H9 (cell line): ENCODE measurements around the gene FBN1. TPM values are rescaled to one million over a fixed set of nuclear protein-coding genes. Genes with fewer than 3 reads are reported as not detected.

Source experiments
- DNase-seq: peaks from one replicate; pipeline ENCODE4 v3.0.0-alpha.2; 2017
- H2AFZ ChIP-seq: one replicate; pipeline ENCODE4 v1.6.1; 2013; ENCODE audit warnings: mild to moderate bottlenecking, low read length, control low read depth, moderate library complexity
- H2AK5ac ChIP-seq: 2 replicates; pipeline ENCODE4 v1.6.1; 2013; ENCODE audit warnings: low read length, control low read depth, mixed read lengths; ENCODE audit not compliant: insufficient read length
- H2BK120ac ChIP-seq: one replicate; pipeline ENCODE4 v1.6.1; 2013; ENCODE audit warnings: low read depth, mild to moderate bottlenecking, low read length, control low read depth, inconsistent platforms; ENCODE audit not compliant: poor library complexity, severe bottlenecking
- H2BK12ac ChIP-seq: 2 replicates; pipeline ENCODE4 v1.6.1; 2013; ENCODE audit warnings: low read length, control low read depth, mixed read lengths, low read depth; ENCODE audit not compliant: insufficient read length
- H2BK15ac ChIP-seq: 2 replicates; pipeline ENCODE4 v1.6.1; 2013; ENCODE audit warnings: low read depth, low read length, control low read depth
- H2BK20ac ChIP-seq: one replicate; pipeline ENCODE4 v1.6.1; 2013; ENCODE audit warnings: low read depth, mild to moderate bottlenecking, low read length, control low read depth, inconsistent platforms; ENCODE audit not compliant: poor library complexity, severe bottlenecking
- H2BK5ac ChIP-seq: 2 replicates; pipeline ENCODE4 v1.6.1; 2013; ENCODE audit warnings: low read length, control low read depth, mixed read lengths; ENCODE audit not compliant: insufficient read length
- H3K14ac ChIP-seq: 2 replicates; pipeline ENCODE4 v1.6.1; 2013; ENCODE audit warnings: low read length, control low read depth; ENCODE audit not compliant: insufficient read depth
- H3K18ac ChIP-seq: 2 replicates; pipeline ENCODE4 v1.6.1; 2013; ENCODE audit warnings: low read depth, mild to moderate bottlenecking, mixed read lengths, low read length, control low read depth; ENCODE audit not compliant: insufficient read length
- H3K23ac ChIP-seq: 2 replicates; pipeline ENCODE4 v1.6.1; 2013; ENCODE audit warnings: low read length, control low read depth, mixed read lengths, low read depth; ENCODE audit not compliant: insufficient read length
- H3K23me2 ChIP-seq: 2 replicates; pipeline ENCODE4 v1.6.1; 2013; ENCODE audit warnings: low read depth, mild to moderate bottlenecking, mixed read lengths, low read length, control low read depth; ENCODE audit not compliant: insufficient read length, poor library complexity, severe bottlenecking
- H3K27ac ChIP-seq: 2 replicates; pipeline ENCODE4 v1.5.1; 2013; ENCODE audit warnings: low read length, control low read depth, mixed read lengths, low read depth; ENCODE audit not compliant: insufficient read length
- H3K27me3 ChIP-seq: 2 replicates; pipeline ENCODE4 v1.6.1; 2013; ENCODE audit warnings: low read length, control low read depth, inconsistent platforms; ENCODE audit not compliant: insufficient read depth
- H3K4ac ChIP-seq: 2 replicates; pipeline ENCODE4 v1.6.1; 2013; ENCODE audit warnings: low read depth, mild to moderate bottlenecking, control low read depth, inconsistent platforms, low read length, moderate library complexity
- H3K4me1 ChIP-seq: 2 replicates; pipeline ENCODE4 v1.6.1; 2013; ENCODE audit warnings: low read length, control low read depth, inconsistent platforms; ENCODE audit not compliant: insufficient read depth
- H3K4me2 ChIP-seq: 2 replicates; pipeline ENCODE4 v1.6.1; 2013; ENCODE audit warnings: low read length, control low read depth, mixed read lengths; ENCODE audit not compliant: insufficient read length, insufficient read depth
- H3K56ac ChIP-seq: 2 replicates; pipeline ENCODE4 v1.6.1; 2013; ENCODE audit warnings: low read depth, mild to moderate bottlenecking, mixed read lengths, low read length, control low read depth; ENCODE audit not compliant: insufficient read length
- H3K79me1 ChIP-seq: 2 replicates; pipeline ENCODE4 v1.6.1; 2013; ENCODE audit warnings: low read depth, mild to moderate bottlenecking, moderate library complexity, low read length, control low read depth, inconsistent platforms; ENCODE audit not compliant: insufficient read depth, poor library complexity, severe bottlenecking
- H3K79me2 ChIP-seq: 2 replicates; pipeline ENCODE4 v1.6.1; 2013; ENCODE audit warnings: low read length, control low read depth, inconsistent platforms; ENCODE audit not compliant: insufficient read depth
- H3K9ac ChIP-seq: 2 replicates; pipeline ENCODE4 v1.6.1; 2013; ENCODE audit warnings: low read length, control low read depth, mixed read lengths; ENCODE audit not compliant: insufficient read length; ENCODE audit errors: extremely low read depth
- H3K9me3 ChIP-seq: one replicate; pipeline ENCODE4 v1.6.1; 2013; ENCODE audit warnings: low read depth, low read length, inconsistent platforms; ENCODE audit not compliant: control insufficient read depth
- H3T11ph ChIP-seq: one replicate; pipeline ENCODE4 v1.6.1; 2013; ENCODE audit warnings: mild to moderate bottlenecking, low read length, control low read depth, inconsistent platforms
- H4K20me1 ChIP-seq: one replicate; pipeline ENCODE4 v1.6.1; 2013; ENCODE audit not compliant: control insufficient read depth, insufficient read length, insufficient read depth
- H4K5ac ChIP-seq: 2 replicates; pipeline ENCODE4 v1.6.1; 2013; ENCODE audit warnings: low read depth, mild to moderate bottlenecking, mixed read lengths, low read length, control low read depth; ENCODE audit not compliant: insufficient read length
- H4K8ac ChIP-seq: replicated peaks from 2 replicates; pipeline ENCODE4 v1.6.1; 2013; ENCODE audit warnings: low read length, control low read depth, mixed read lengths, low read depth; ENCODE audit not compliant: insufficient read length
- H4K91ac ChIP-seq: 2 replicates; pipeline ENCODE4 v1.6.1; 2013; ENCODE audit warnings: low read depth, mild to moderate bottlenecking, moderate library complexity, mixed read lengths, low read length, control low read depth; ENCODE audit not compliant: insufficient read length
- H3K27ac Mint-ChIP-seq, 3 experiments: 2 replicates in 2 of 3; 3 replicates in 1 of 3; pipeline ENCODE4 v1.8.0; 2020 to 2021; ENCODE audit warnings: mixed read lengths in 3 of 3, mild to moderate bottlenecking in 1 of 3, moderate library complexity in 1 of 3
- H3K27me3 Mint-ChIP-seq: 2 replicates; pipeline ENCODE4 v1.8.0; 2021; ENCODE audit warnings: low read depth, mild to moderate bottlenecking, moderate library complexity, mixed read lengths
- H3K36me3 Mint-ChIP-seq, 3 experiments: 2 replicates in 2 of 3; 3 replicates in 1 of 3; pipeline ENCODE4 v1.8.0; 2020 to 2021; ENCODE audit warnings: low read depth in 3 of 3, mixed read lengths in 3 of 3; ENCODE audit not compliant: insufficient read depth in 1 of 3
- H3K4me1 Mint-ChIP-seq, 2 experiments: 2 replicates each; pipeline ENCODE4 v1.8.0; 2020; ENCODE audit warnings: mixed read lengths in 2 of 2
- H3K4me3 Mint-ChIP-seq, 2 experiments: 2 replicates in 1 of 2; 3 replicates in 1 of 2; pipeline ENCODE4 v1.8.0; 2020 to 2021; ENCODE audit warnings: mild to moderate bottlenecking in 2 of 2, mixed read lengths in 2 of 2, moderate library complexity in 1 of 2
- H3K9me3 Mint-ChIP-seq, 2 experiments: 2 replicates in 1 of 2; 3 replicates in 1 of 2; pipeline ENCODE4 v1.8.0; 2020; ENCODE audit warnings: mild to moderate bottlenecking in 2 of 2, mixed read lengths in 2 of 2, moderate library complexity in 1 of 2
- WGBS: extraction: QIAGEN DNeasy Blood & Tissue Kit; methylation state at CpG from one replicate; pipeline ENCODE4 v1.1.7; 2013; ENCODE audit warnings: missing lambda C conversion rate, low lambda C conversion rate, mixed read lengths; ENCODE audit not compliant: insufficient read length; ENCODE audit errors: extremely low coverage; 5-methylcytosine and 5-hydroxymethylcytosine counted together
- total RNA-seq: library from RNA; stranded (reverse); gene quantifications from 2 replicates; pipeline ENCODE4 v1.2.1, GENCODE V29; 2021
- TF ChIP-seq, protein P1 (sequence below): fragments of 200-600 bp; sonication (generic); conservative IDR thresholded peaks from 3 replicates; pipeline ENCODE4 v1.8.0; 2021; ENCODE audit warnings: antibody characterized with exemption, mild to moderate bottlenecking

Gene FBN1
- total RNA-seq, 1 experiment from 2014 or later, result 3.6 TPM

DNA sequence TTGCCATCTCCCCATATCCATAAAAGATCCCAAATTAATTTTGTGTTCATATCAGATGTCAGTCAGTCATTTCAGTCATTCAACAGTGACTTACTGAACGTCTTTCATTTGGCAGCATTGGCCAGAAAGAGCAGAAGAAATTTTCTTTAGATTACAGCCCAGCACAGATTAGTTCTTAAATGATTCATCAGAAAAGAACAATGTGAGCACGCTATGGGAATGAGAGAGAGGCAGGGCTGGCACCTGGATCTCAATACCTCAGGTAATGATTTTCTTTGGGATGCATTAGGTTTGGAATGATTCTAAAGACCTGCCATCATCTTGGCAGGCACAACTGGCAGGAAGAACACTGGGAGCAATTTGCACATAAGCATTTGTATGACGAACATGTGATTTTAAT, 41.6 kb downstream of the FBN1 start:
- Histone ChIP-seq H2AK5ac (no peak overlapping the region), H2BK15ac (no peak overlapping the region), H3K4ac (no peak overlapping the region), H4K91ac (no peak overlapping the region), H3K4me2 (no peak overlapping the region), H3K9ac (no peak overlapping the region), H3K23me2 (no peaks in the 10 kb centered on the region), H4K20me1 (no peaks in the 10 kb centered on the region), H3K9me3 (no peaks in the 10 kb centered on the region), H4K5ac (no peak overlapping the region), H2BK5ac (no peak overlapping the region), H3K79me2 (no peaks in the 10 kb centered on the region), H3K14ac (no peak overlapping the region), H3K27me3 (no peaks in the 10 kb centered on the region), H3T11ph (no peak overlapping the region), H2BK12ac (no peak overlapping the region), H4K8ac (no peak overlapping the region), H3K27ac (no peak overlapping the region), H2BK20ac (no peak overlapping the region), H3K56ac (no peak overlapping the region), H2AFZ (no peak overlapping the region), H3K18ac (no peak overlapping the region), H3K4me1 (peaks cover 3% of the 10 kb centered on the region; the same call in 1 of the 2 replicates), H3K79me1 (no peaks in the 10 kb centered on the region), H2BK120ac (no peak overlapping the region), H3K23ac (no peak overlapping the region)
- DNase-seq, result no peak
- H3K27me3 Mint-ChIP-seq, result no peaks in the 10 kb centered on the region
- no CpG with 5 or more reads among the region's 3 CpGs for WGBS
- no peaks in the 10 kb centered on the region for H3K36me3 Mint-ChIP-seq
- TF ChIP-seq, protein P1, sequence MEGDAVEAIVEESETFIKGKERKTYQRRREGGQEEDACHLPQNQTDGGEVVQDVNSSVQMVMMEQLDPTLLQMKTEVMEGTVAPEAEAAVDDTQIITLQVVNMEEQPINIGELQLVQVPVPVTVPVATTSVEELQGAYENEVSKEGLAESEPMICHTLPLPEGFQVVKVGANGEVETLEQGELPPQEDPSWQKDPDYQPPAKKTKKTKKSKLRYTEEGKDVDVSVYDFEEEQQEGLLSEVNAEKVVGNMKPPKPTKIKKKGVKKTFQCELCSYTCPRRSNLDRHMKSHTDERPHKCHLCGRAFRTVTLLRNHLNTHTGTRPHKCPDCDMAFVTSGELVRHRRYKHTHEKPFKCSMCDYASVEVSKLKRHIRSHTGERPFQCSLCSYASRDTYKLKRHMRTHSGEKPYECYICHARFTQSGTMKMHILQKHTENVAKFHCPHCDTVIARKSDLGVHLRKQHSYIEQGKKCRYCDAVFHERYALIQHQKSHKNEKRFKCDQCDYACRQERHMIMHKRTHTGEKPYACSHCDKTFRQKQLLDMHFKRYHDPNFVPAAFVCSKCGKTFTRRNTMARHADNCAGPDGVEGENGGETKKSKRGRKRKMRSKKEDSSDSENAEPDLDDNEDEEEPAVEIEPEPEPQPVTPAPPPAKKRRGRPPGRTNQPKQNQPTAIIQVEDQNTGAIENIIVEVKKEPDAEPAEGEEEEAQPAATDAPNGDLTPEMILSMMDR, result no peak
- H3K4me3 Mint-ChIP-seq, result no peak overlapping the region
- H3K4me1 Mint-ChIP-seq, result peaks cover 9 to 22% of the 10 kb centered on the region in 2 experiments
- H3K27ac Mint-ChIP-seq, result peak overlapping the region in 2 of 3 experiments; percentile 6 to 9; a peak in 1 of 7 replicates
- H3K9me3 Mint-ChIP-seq, result 0 out of 5 replicates have a peak, but pooled peaks cover 0 to 2% of the 10 kb centered on the region in 2 experiments
